NCI-H1092 treated with DMSO at 0.1 percent for 48 hours (cell line): ENCODE measurements around the gene MKI67.

Source experiments
- DNase-seq: peaks from one replicate; lab custom pipeline; 2025; lab: John Stamatoyannopoulos, UW

The MKI67 gene

GRCh38 chr10:128049226-128050120, 76.8 kb downstream of the MKI67 start:
- DNase-seq = no peak

DNA sequence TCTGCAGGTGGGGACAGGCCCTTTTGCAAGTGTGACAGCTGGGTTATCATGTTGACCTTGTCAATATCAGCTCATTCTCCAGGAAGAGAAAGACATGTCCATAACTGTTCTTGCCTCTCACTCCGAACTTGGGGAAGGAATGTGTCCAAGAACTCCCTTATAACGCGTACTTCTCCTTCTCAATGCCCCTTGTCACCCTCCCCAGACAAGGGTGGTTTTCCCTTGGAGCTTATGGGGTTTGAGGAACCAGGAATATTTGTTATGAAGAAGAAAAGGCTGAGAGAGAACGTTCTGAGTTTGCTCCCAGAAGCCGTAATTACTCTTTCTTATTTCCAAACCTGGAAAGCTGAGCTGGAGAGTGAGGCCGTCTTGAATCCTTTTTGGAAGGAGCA, 77.4 kb downstream of the MKI67 start:
- DNase-seq = no peak

DNA sequence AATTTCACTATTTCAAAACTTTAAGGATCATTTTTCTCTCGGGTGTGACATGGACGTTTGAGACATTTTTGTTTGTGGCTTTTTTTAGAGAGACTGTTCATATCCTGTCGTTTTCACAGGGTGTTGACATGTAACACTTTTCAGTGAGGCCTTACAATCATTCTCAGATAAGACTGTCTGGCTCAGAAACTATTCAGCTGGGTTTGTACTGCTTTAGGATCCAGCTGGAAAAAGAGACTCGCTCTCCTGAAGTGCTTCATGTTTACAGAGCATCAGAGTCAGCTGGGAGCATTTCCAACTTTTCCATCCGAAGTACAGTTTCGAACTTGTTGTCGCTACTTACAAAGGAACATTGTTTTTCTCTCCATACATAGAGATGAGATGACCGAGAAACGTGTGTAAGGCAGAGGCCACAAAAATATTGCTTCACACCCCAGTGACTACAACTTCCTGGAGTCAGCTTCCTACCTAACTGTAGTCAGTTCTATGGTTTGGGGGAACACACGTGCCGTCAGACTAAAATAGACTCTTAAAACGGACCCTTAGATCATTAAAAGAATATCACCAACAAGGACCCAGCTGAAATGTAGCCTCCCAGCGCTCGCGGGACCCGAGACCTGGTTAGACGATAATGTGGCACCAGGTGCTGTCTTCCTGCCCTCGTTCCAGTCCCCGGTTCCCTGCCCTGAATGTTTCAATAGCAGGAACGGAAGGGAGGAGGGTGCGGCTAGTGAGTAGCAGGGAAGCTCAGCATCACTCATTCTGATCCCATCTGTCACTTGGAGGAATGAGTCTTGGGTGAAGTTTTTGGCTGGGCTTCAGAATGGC, 78.0 kb downstream of the MKI67 start:
- peak; percentile 0 for DNase-seq

DNA sequence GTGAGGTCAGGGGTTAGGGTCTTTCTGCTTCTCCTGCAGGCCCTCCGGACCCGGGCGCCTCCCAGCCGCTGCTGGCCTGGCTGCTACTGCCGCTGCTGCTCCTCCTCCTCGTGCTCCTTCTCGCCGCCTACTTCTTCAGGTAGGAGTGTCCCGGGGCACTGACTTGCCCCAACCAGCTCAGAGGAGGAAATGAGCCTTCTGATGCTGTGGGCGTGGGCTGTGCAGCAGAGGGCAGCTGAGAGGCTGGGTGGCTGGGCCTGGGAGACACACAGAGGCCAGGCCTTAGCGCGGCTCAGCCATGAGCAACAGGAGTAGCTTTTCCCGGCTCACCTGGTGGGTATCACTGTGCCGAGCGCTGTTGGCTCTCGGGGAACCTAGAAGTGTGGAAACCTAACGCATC, 78.9 kb downstream of the MKI67 start:
- DNase-seq = no peak

DNA sequence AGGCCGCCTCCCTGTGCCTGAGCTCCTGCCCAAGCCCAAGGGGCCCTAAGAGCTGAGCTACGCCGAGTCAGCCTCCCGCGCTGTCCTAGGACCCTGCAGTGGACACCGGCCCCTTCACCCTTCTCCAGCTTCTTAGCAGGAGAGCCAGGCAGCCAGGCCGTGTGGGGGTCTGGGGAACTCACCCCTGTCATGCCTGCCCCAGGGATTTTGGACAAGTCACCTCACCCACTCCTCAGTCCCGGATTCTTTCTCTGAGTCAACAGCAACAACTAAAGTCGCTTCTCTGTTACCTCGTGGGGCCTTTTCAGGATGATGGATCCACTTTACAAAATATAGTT, 79.3 kb downstream of the MKI67 start:
- no peak for DNase-seq
